Coronary artery (tissue), 2 donors: ENCODE measurements around the gene MOK.

Source experiments
- DNase-seq: peaks from one replicate; pipeline ENCODE4 v3.0.0-alpha.2; 2017; ENCODE audit warnings: low spot score
- H3K27ac ChIP-seq, 2 donors: fragments of 200-600 bp; sonication (generic); one replicate each; pipeline ENCODE4 v1.5.1; 2016 to 2019
- H3K4me3 ChIP-seq: fragments of 200-600 bp; sonication (generic); 2 replicates; pipeline ENCODE4 v1.5.1; 2016; ENCODE audit warnings: mild to moderate bottlenecking, moderate library complexity
- CTCF ChIP-seq: fragments of 200-600 bp; sonication (generic); IDR thresholded peaks from one replicate; pipeline ENCODE4 v1.5.1; 2019; ENCODE audit warnings: antibody characterized with exemption

MOK gene

DNA sequence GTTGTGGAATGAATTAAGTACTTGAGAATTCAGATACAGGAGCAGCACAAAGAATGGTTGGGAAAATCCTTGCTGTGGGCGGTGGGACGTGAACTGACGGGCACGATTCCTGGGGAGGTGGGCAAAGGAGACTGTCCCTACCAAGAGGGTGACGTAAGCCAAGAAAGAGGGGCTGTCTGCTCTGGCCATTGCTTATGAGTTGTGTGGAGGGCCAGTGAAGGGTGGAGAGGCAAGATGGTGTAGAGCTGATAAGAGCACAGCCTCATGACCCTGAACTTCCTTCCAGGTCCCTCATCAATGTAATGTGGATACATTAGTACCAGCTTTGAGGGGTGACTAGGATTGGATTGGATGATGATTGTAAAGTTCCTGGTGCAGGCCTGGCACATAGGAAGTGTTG lies 115.1 kb downstream of the MOK start:
- no peak overlapping the region for H3K4me3 ChIP-seq
- DNase-seq = no peak
- no peak overlapping the region for H3K27ac ChIP-seq
- TF ChIP-seq CTCF = no peak

DNA sequence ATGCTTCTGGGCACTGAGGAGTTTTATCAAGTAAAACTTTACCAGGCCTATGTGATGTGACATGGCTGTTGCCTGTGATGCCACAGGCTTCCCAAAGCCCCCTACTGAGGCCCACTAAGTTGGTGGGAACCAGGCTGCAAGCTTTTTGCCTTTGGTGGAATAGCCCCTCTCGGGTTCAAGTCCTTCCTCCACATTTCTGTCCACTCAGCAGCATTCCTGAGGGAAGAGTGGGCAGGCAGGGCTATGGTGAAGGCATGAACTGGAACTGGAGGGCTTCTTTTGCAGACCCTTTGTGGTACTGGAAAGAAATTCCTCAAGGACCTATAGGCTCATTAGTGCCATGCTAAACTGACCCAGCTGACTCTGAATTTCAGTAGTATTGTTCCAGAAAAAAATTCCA lies 116.8 kb downstream of the MOK start:
- Histone ChIP-seq H3K4me3 (no peak overlapping the region), H3K27ac (no peak overlapping the region)
- TF ChIP-seq CTCF = no peak
- DNase-seq = no peak

DNA sequence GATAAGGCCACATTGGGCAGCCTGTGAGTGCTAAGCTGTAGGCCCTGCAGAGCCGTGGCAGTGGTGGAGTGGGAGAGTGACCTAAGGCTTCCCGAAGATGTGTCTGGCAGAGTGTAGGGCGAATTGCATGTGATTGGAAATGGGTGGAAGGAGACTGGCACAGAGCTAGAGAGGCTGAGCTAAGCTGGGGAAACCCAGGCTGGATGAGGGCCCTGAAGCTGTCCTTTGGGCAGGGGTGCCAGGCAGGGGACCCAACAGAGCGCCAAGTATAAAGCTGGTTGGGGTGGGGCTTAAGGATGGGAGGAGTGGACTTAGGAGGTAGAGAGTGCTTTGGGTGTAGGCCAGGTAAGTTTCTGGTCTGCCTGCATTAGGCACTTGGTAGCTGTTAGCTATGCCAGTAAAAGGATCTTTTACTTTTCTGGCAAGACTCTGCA lies 117.4 kb downstream of the MOK start:
- DNase-seq = no peak
- H3K4me3 ChIP-seq = no peak overlapping the region
- peak overlapping the region in 1 of 2 donors; percentile 45 for H3K27ac ChIP-seq
- no peak for TF ChIP-seq CTCF

DNA sequence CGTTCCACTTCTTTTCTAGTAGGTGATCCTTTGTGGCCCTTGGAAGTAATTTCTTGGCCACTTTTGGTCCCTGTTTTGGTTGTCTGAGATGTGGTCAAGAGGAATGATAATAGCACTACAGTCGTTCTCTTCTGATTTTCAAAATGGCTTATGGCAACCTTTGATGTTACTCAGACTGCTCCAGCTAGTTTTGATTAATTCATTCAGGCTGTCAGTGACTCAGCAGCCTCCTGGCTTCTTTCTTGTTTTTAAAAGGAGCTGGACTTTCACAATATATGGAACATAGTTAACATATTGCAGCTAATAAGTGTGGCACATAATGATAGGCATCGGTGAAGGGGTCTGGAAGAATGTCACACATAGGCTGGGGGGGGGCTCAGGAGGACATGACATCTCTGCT lies 117.9 kb downstream of the MOK start:
- DNase-seq = no peak
- H3K27ac ChIP-seq = peak overlapping the region in 1 of 2 donors; percentile 45
- no peak for TF ChIP-seq CTCF
- H3K4me3 ChIP-seq = no peak overlapping the region

- no peak for TF ChIP-seq CTCF
- Histone ChIP-seq H3K27ac (no peak overlapping the region), H3K4me3 (no peak overlapping the region)
- no peak for DNase-seq
Observed at GRCh38 chr14:102185360-102185759, 119.6 kb downstream of the MOK start.

GRCh38 chr14:102184316-102185035 lies 120.5 kb downstream of the MOK start:
- DNase-seq = no peak
- Histone ChIP-seq H3K4me3 (no peak overlapping the region), H3K27ac (no peak overlapping the region)
- TF ChIP-seq CTCF = no peak

DNA sequence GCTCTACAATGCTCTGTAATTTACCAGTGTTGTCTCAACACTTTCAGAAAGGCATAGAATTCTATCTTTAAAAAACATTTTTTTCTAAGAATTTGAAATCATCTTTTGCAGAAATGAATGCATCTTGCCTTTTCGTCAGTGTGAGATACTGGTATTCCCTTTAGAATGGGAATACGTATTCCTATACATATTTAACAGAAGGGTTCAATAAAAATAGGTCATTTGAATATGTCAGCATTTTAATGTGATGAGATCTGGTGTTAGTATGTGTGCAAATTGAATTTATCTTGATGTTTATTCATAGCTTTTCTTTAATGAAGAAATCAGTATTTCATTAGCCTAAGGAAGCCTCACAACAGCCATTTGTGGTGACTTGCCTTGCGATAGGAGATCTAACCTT lies 121.1 kb downstream of the MOK start:
- no peak overlapping the region for H3K27ac ChIP-seq
- DNase-seq = no peak
- no peak overlapping the region for H3K4me3 ChIP-seq
- no peak for TF ChIP-seq CTCF
